Endothelial cell of umbilical vein (primary cell): ENCODE results near the gene B4GALNT4. TPM values are rescaled to one million over a fixed set of nuclear protein-coding genes. Genes with fewer than 3 reads are reported as not detected.

Source experiments
- BruUV-seq: library from RNA; stranded (reverse); fragments of 400-500 nt; replicated peaks from 2 replicates; lab custom pipeline; 2021; lab: Mats Ljungman, UMichigan
- CTCF ChIA-PET: fragments of 300-600, 350-600 bp; sonication (Branson Sonifier 250); formaldehyde crosslinking; loops from one replicate; lab custom pipeline; 2021; ENCODE audit warnings: antibody characterized with exemption, inconsistent platforms; lab: Charles Lee
- POLR2A ChIA-PET: fragments of 300-600, 350-600 bp; sonication (Branson Sonifier 250); formaldehyde crosslinking; loops from one replicate; lab custom pipeline; 2021; ENCODE audit warnings: antibody characterized with exemption, inconsistent platforms; lab: Charles Lee
- DNase-seq: peaks from one replicate; pipeline ENCODE4 v3.0.0-alpha.2; 2011; ENCODE audit warnings: low read depth, low spot score
- FAIRE-seq: peaks from 2 replicates; lab custom pipeline; 2011; peaks lifted over from hg19 to GRCh38; lab: Jason Lieb, UNC
- H2AFZ ChIP-seq: 2 replicates; pipeline ENCODE4 v1.6.0; 2012; ENCODE audit warnings: low read depth, low read length, control low read depth, inconsistent platforms
- H3K27ac ChIP-seq: 2 replicates; pipeline ENCODE4 v1.5.1; 2011; ENCODE audit warnings: low read depth, mild to moderate bottlenecking, control low read depth, low read length, moderate library complexity; ENCODE audit not compliant: insufficient read depth
- H3K27me3 ChIP-seq, 2 experiments: 2 replicates each; pipeline versions ENCODE4 v1.6.0 to v1.6.1; 2011; ENCODE audit warnings: low read length in 2 of 2, mixed read lengths in 1 of 2; ENCODE audit not compliant: control insufficient read depth in 2 of 2, insufficient read depth in 2 of 2
- H3K36me3 ChIP-seq, 2 experiments: 2 replicates in 1 of 2; 3 replicates in 1 of 2; pipeline ENCODE4 v1.5.1; 2011; ENCODE audit warnings: low read length in 2 of 2, mild to moderate bottlenecking in 1 of 2, moderate library complexity in 1 of 2; ENCODE audit not compliant: control insufficient read depth in 2 of 2, insufficient read depth in 2 of 2; ENCODE audit errors: extremely low read depth in 1 of 2
- H3K4me1 ChIP-seq: 3 replicates; pipeline ENCODE4 v1.5.1; 2011; ENCODE audit warnings: mild to moderate bottlenecking, low read length; ENCODE audit not compliant: control insufficient read depth, insufficient read depth; ENCODE audit errors: extremely low read depth
- H3K4me2 ChIP-seq: 2 replicates; pipeline ENCODE4 v1.6.1; 2011; ENCODE audit warnings: low read length, control low read depth, mixed read lengths; ENCODE audit not compliant: insufficient read depth
- H3K4me3 ChIP-seq, 3 experiments: fragments of 200-600 bp in 1 of 3; sonication (generic), shearing (Covaris generic) in 1 of 3; replicated peaks in 1 of 3; 2 replicates each; pipeline ENCODE4 v1.5.1; 2011 to 2016; ENCODE audit warnings: control low read depth in 3 of 3, low read length in 3 of 3, mild to moderate bottlenecking in 2 of 3, inconsistent platforms in 1 of 3, low read depth in 1 of 3, moderate library complexity in 1 of 3; ENCODE audit not compliant: insufficient read depth in 1 of 3
- H3K79me2 ChIP-seq: 2 replicates; pipeline ENCODE4 v1.6.0; 2012; ENCODE audit warnings: low read length, inconsistent platforms; ENCODE audit not compliant: control insufficient read depth, insufficient read depth
- H3K9ac ChIP-seq: replicated peaks from 2 replicates; pipeline ENCODE3; 2011; ENCODE audit warnings: low read length, control low read depth; ENCODE audit not compliant: insufficient read depth; ENCODE audit errors: extremely low read depth
- H3K9me1 ChIP-seq: replicated peaks from 3 replicates; pipeline ENCODE4 v1.6.0; 2011; ENCODE audit warnings: mild to moderate bottlenecking, low read length; ENCODE audit not compliant: control insufficient read depth, insufficient read depth; ENCODE audit errors: extremely low read depth
- H3K9me3 ChIP-seq: replicated peaks from 2 replicates; pipeline ENCODE4 v1.5.1; 2012; ENCODE audit warnings: low read length, inconsistent platforms; ENCODE audit not compliant: control insufficient read depth, insufficient read depth
- H4K20me1 ChIP-seq: replicated peaks from 2 replicates; pipeline ENCODE3; 2011; ENCODE audit warnings: mild to moderate bottlenecking, low read length; ENCODE audit not compliant: control insufficient read depth, insufficient read depth; ENCODE audit errors: extremely low read depth
- CTCF ChIP-seq, 2 donors: IDR thresholded peaks; 1 replicate in 1 of 2; 2 replicates in 1 of 2; pipeline ENCODE4 v1.5.1; 2011; ENCODE audit warnings: low read length in 2 of 2, mild to moderate bottlenecking in 2 of 2, moderate library complexity in 2 of 2, control low read depth in 1 of 2, inconsistent platforms in 1 of 2, low read depth in 1 of 2; ENCODE audit not compliant: insufficient read depth in 1 of 2; ENCODE audit errors: extremely low read depth in 1 of 2
- EZH2 ChIP-seq: IDR thresholded peaks from 2 replicates; pipeline ENCODE4 v1.6.1; 2012; ENCODE audit warnings: borderline replicate concordance, low read depth, mild to moderate bottlenecking, moderate library complexity, low read length, inconsistent platforms; ENCODE audit not compliant: severe bottlenecking
- GATA2 ChIP-seq: IDR thresholded peaks from 2 replicates; pipeline ENCODE4 v1.7.0; 2011; ENCODE audit warnings: low read depth, mild to moderate bottlenecking, moderate library complexity, mixed read lengths, low read length; ENCODE audit not compliant: insufficient read length, insufficient read depth
- MAX ChIP-seq: IDR thresholded peaks from 2 replicates; pipeline ENCODE4 v1.6.1; 2011; ENCODE audit not compliant: insufficient read depth, insufficient read length
- MYC ChIP-seq: IDR thresholded peaks from one replicate; pipeline ENCODE4 v1.6.1; 2011; ENCODE audit warnings: mild to moderate bottlenecking, low read depth, low read length
- POLR2A ChIP-seq: IDR thresholded peaks from 2 replicates; pipeline ENCODE4 v1.6.1; 2012; ENCODE audit warnings: low read depth, mild to moderate bottlenecking, control low read depth, low read length
- dilution Hi-C: fragments of 300-500 bp; cut with MboI; formaldehyde crosslinking; loops from one replicate; pipeline ENCODE4 v1.15.0; 2019; ENCODE audit warnings: low sequenced_read_pairs; ENCODE audit not compliant: extremely low pct_ligation_motif_present
- intact Hi-C: fragments of 100-400 bp; cut with micrococcal nuclease; formaldehyde crosslinking; loops from one replicate; pipeline ENCODE4 v1.10.0; 2022
- polyA plus RNA-seq, 4 experiments: library from polyadenylated mRNA; depleted of rRNA in 3 of 4; stranded (reverse) in 3 of 4; unstranded in 1 of 4; fragments of >200 nt; gene quantifications; 2 replicates each; pipeline versions ENCODE4 v1.2.1 to v1.2.3, GENCODE V29; 2011 to 2012; ENCODE audit warnings: missing spikeins in 1 of 4
- total RNA-seq: library from RNA; stranded (reverse); gene quantifications from 2 replicates; pipeline ENCODE4 v1.2.3, GENCODE V29; 2021

The B4GALNT4 gene
- total and polyA plus RNA-seq, 2 donors (not counting 3 experiments of a cell fraction or from before 2014, with no cell fraction given), result 9.2 to 9.6 TPM

- no peaks in the 10 kb centered on the region for H3K27me3 ChIP-seq
- FAIRE-seq (no peak), DNase-seq (no peak)
- dilution Hi-C loops, result no loop called here
- no peak overlapping the region for H3K27ac ChIP-seq
- no peaks in the 10 kb centered on the region for H3K9me3 ChIP-seq
- no peak overlapping the region for H2AFZ ChIP-seq
- peak overlapping the region in 1 of 3 experiments; percentile 40 for H3K4me3 ChIP-seq
- intact Hi-C loops, result no loop called here
- H4K20me1 ChIP-seq, result no peaks in the 10 kb centered on the region
- H3K4me1 ChIP-seq, result peaks cover 21% of the 10 kb centered on the region
- CTCF ChIA-PET, result interaction anchor here (1.0 to 1.7 kb wide), 2 partner anchors 29 to 30 kb away, joined by 3 to 20 read pairs; no protein-coding TSS in a partner anchor
- H3K9ac ChIP-seq, result no peak overlapping the region
- BruUV-seq, result no TSS peak
- H3K79me2 ChIP-seq, result no peaks in the 10 kb centered on the region
- no peak overlapping the region for H3K4me2 ChIP-seq
- TF ChIP-seq CTCF (IDR thresholded peaks at IDR 0.05; ENCODE audit: extremely low read depth in 1 of 2, insufficient read depth in 1 of 2, low read depth in 1 of 2, low read length in 2 of 2) (no peak), POLR2A (no peak), GATA2 (no peak), MAX (no peak), EZH2 (no peak), MYC (no peak)
- POLR2A ChIA-PET, result no interaction called here
- H3K9me1 ChIP-seq, result no peaks in the 10 kb centered on the region
- H3K36me3 ChIP-seq, result no peaks in the 10 kb centered on the region
These were observed 48.5 kb downstream of the B4GALNT4 start for GRCh38 chr11:417652-418342.
